ENCODE data around the gene GPR87. TPM values are rescaled to one million over a fixed set of nuclear protein-coding genes. Genes with fewer than 3 reads are reported as not detected.
A peak's percentile ranks its signal among the peaks of the same experiment; 100 is the strongest.

GPR87 gene, protein sequence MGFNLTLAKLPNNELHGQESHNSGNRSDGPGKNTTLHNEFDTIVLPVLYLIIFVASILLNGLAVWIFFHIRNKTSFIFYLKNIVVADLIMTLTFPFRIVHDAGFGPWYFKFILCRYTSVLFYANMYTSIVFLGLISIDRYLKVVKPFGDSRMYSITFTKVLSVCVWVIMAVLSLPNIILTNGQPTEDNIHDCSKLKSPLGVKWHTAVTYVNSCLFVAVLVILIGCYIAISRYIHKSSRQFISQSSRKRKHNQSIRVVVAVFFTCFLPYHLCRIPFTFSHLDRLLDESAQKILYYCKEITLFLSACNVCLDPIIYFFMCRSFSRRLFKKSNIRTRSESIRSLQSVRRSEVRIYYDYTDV
- total RNA-seq (2014; rRNA removed; shearing (Covaris generic)): 0.23 TPM in 1 of 2 replicates, not detected in the other

DNA sequence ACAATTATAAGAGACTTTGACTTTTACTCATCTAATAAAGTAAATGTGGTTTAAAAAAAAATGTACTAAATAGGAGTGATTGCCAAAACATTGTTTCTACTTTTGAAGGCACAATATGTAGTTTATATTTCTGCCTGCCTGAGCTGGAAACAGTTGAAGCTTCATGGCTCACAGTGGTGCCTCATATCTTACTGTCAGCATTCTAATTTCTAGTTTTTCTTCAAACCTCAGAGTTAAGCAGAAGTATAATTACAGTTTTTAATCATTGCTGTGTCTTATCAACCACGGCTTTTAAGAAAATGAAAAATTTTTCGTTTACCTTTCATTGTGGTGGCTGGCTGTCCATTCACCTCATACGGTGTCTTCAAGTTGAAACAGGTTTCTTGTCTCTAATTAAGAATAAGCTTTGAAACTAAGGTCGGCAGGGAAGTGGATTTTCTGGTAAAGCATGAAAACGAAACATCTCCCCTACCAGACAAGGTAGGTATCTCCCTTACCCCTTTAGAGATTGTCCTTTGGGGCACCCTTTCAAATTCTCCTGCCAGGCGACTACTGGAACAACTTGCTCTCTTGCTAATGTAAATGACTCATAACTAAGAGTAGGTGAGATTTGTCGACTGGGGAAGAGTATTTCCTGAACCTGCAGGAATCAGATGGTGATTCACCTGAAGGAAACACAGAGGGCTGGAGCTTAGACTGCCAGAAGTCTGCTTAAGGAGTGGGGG, at the start of gene GPR87:
TSS of gene GPR87 (minus strand) at position 554 of the 725 bp plus-strand sequence. CDS start 16,720 bp downstream, outside the sequence.
- DNase-seq (ENCODE audit: low spot score): no peak

DNA sequence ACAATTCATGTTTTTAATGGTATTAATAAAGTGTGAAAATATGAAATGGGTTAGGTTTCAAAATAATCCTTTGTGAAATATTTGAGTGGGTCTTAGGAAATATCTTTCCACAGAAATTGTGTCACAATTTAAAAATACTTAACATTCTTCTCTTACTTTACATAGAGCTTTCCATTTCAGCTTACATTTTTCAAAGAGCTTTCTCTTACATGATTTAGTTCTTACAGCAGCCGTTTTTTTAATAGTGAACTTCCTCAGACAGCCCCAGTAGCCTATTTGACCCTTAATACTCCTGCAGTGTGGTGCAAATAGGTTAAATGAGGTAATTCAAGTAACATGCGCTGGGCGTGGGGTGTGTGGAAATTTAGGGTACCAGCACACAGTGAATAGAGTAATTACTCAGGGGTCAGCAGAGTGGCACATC, 46.1 kb upstream of the GPR87 start:
- no peak for DNase-seq (ENCODE audit: low spot score)

DNA sequence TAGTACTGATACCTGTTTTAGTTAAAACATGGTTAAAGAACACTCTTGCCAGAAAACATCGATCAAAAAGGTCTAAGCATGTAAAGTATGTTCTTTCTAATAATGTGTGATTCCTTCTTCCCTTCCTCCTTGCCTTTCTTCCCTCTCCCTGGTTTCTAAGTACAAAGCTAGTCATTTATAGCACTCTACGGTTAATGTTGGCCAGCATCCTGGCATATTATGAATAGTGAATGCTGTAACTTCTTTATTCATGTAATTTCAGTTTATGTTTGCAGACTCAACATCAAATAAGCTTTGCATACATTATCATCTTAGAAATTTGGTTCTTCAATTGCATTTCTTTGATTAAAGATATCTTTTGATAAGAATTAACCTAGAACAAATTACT, 40.8 kb upstream of the GPR87 start:
- no peak for DNase-seq (ENCODE audit: low spot score)

DNA sequence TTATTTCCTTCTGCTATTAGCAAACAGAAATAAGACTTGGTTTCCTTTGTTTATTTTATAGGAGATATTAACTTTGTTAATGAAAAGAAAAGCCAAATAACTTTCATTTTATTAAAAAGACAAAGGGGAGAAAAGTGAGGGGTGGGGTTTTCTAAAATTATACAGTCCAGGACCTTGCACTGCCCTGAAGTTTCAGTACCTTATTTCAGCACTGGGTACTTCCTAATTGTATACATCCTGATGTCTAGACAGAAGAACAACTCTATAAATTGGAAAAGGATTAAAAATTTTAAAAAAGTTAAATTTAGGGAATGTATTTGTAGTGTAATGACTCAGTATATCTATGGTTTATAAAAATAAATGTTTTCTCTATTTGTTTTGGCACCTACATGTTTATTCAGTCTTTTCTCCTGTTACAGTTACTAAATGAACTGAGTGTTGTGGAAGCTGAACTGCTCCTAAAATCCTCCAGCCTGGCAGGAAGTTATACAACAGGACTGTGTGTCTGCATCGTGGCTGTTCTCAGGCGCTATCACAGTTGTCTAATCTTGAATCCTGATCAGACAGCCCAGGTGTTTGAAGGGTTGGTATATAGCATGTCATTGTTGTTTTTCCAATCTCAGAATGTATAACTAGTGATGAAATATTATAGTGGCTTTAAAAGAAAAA, 40.3 kb upstream of the GPR87 start:
- no peak for DNase-seq (ENCODE audit: low spot score)

DNA sequence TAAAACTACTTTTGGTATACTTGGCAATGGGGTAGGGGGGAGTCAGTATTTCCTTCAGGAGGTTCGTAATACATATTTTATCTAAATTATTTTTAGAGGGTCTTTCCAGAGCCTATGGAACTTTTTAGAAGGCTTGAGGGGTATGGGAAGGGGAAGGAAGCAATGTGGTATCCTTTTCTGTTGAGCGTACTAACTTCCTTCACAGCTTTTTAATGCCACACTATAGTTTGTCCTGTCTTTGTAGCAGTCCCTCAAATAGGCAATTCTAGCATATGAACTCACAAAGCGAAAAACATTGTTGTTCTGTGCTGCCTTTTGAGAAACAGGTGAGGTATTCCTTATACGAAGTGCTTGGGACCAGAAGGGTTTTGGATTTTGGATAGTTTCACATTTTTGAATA, 35.0 kb upstream of the GPR87 start:
- no peak for DNase-seq (ENCODE audit: low spot score)

DNA sequence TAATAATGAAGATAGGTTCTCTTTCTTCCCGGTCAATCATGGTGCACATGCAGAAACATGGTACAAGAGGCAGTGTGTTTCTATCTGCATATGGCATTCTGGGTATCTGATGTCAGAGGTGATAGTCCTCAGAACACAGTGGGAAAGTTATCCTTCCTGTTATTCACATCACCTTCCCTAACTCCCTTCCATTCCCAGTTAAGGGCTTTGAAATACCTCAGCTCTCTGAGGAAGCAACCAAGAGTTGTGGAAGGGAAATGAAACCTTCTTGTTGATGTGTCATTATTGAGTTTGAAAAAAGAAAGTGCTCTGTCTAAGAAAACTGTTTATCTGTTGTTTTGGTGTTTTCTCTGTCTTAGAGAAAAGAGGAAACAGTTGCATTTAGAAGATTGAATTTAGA, 34.6 kb upstream of the GPR87 start:
- DNase-seq (ENCODE audit: low spot score): no peak

DNA sequence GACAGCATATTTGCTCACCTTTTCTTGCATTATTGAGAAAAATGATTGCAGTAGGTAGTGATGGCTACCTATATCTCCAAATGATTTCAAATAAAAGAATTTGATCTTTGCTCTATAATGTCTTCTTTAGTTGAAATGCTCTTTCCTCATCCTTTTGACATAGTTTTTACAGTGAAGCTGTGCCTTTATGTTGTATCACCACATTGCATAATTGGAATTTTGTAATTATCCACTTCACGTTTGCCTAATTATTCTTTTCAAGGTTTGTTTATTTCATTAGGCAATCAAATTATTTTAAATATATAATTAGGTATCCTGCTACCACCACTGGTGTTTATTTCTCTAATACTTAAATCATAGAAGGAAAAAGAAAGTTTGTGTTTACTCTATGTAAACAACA, 34.0 kb upstream of the GPR87 start:
- DNase-seq (ENCODE audit: low spot score): no peak

DNA sequence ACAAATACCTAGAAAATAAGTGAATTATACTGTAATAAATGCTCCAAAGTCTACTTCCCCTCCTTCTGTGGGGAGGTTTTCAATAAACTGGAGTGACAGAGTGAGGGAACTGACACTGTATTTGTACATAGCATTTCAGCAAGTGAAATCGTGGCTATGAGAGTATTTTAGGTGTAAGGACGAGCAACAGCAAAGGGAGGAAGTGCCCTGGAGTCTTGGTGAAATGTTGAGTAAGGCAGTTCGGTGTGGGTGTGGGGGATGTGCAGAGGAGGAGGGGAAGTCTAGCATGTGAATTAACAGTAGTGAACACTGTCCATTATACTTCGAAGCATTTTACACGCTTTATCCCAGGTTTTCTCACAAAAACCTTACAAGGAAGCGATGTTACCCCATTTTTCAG, 30.8 kb upstream of the GPR87 start:
- no peak for DNase-seq (ENCODE audit: low spot score)

DNA sequence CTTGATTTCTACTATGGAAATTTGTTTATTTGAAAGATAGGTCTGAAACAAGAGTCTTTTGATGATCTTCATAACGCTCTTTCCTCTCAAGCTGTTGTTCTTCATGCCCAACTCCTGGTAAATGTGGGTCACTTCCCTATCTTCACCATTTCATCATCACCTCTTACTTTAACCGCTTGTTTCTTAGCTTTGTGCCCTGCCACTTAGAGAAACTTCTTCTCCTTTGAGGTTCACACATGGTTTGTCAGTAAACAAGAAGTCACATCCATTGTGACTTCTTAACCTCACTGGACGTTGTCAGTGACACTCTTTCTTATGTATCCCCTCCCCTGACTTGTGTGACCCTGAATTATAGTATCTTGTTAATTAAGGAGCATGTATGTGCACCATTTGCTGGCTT, 29.7 kb upstream of the GPR87 start:
- DNase-seq (ENCODE audit: low spot score): no peak

DNA sequence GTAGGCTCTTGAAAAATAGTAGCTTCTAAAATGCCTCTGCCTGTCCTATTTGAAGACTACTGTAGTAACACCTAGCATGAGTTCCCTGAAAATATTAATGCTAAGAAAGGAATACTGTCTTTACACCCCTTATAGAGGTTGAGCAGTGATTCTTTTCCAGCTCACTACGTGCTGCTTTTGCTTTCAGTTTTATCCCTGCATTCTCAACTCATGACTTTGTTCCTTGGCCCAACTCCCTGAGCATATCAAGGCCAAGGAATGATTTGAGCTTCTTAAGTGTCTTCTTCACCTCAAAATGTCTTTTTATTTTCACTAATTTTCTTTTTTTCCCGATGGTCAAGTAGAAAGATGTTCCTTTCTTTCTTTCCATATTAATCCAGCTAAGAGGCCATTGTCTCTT, 29.2 kb upstream of the GPR87 start:
- peak; percentile 36 for DNase-seq (ENCODE audit: low spot score)

DNA sequence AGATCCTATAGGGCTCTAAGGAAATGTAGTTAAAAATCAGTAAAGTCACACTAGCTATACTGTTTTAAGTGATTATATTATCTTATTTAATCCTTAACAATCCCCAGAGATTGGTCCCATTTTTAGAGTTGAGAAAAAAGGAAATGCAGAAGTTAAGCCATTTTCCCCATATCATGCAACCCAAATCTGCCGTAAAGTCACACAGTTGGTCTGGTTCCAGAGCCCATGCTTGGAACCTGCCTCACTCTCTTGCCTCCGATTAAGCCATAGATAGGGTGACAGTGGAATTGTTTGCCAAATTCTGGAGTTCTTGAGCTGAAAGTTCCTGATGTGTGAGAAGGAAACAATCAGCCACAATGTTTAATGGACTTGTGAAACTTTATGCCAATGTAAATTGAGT, 15.1 kb upstream of the GPR87 start:
- no peak for DNase-seq (ENCODE audit: low spot score)

DNA sequence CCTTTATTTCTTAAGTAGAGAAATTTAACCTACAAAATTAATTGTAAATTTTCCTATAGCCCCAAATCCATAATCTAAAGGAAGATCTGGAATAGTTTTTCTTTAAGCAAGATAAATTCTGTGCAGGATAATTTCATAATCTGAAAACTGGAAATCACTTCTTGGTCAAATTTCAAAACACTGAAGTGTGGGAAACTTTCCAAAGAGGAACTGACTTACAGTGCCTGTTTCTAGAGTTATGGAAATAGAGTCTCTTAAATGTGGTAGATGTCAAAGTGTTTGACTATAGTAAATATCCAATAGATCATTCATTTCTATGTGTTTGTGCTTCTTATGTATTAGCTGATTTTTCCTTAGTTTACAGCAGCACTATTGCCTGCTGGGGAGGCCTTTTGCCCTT, 14.3 kb upstream of the GPR87 start:
- DNase-seq (ENCODE audit: low spot score): no peak

DNA sequence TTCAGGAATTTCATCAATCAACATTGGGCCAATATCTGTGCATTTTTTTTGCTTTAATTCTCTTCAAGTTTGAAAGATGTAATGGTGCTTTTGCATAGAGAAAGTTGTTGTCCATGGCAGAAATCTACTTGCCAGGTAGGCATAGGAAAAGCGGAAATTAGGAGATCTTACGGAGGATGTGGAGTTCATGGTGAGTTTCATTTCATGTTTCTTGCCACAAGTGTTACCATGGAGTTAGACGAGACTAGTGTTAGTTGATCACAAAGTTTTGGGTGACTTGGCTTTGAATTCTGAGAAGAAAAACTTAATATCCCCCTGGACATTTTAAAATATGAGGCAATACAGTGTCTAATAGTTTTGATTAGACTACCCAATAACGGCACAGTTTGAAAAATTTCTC, 13.8 kb upstream of the GPR87 start:
- DNase-seq (ENCODE audit: low spot score): no peak

DNA sequence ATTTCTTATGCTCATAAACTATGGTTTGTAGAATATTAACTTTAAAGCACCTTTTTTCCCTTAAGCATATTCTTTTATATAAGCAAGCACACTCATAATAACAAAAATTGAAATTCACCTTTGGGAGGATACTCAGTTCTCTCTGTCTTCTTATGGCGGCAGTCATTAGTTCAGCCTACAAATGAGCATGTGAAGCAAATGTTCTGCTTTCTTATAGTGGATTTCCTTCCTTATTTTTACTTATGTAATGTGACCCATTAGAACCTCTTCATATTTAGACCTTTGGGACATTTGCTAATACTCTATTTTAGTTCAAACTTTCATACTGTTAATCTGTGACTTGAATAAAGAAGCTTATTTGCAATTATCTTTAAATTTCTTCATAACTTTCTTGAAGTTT, 12.7 kb upstream of the GPR87 start, which contains the start of gene P2RY13:
TSS of gene P2RY13 (minus strand) at position 187 of the 400 bp plus-strand sequence. CDS start at position 166, 21 bp downstream.
- DNase-seq (ENCODE audit: low spot score): no peak

DNA sequence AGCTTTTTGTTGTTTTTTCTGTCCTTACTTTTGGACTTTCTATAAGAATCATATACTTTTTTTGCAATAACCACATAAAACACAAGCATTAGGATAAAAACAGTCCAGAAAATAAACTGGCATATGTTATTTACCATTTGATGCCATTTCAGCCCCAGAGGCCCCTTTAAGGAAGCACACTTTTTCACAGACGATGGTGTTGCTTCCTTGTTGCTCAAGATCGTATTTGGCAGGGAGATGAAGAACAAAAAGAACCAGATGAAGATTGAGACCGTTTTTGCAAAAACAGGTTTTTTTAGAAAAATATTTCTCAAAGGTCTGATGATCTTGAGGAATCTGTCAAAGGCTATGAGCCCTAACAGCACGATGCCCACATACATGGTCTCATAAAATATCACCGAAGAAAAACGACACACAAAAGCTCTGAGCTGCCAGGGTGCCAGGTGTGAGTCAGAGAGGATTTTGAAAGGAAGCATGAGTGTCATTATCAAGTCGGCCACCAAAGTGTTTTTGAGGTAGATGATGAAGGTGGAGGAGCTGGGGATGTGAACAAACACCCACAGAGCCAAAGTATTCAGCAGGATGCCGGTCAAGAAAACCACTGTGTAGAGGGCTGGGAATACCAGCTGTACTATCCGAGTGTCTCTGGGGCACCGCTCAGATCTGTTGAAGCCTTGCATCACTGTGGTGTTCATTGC, 11.8 kb upstream of the GPR87 start:
- no peak for DNase-seq (ENCODE audit: low spot score)

DNA sequence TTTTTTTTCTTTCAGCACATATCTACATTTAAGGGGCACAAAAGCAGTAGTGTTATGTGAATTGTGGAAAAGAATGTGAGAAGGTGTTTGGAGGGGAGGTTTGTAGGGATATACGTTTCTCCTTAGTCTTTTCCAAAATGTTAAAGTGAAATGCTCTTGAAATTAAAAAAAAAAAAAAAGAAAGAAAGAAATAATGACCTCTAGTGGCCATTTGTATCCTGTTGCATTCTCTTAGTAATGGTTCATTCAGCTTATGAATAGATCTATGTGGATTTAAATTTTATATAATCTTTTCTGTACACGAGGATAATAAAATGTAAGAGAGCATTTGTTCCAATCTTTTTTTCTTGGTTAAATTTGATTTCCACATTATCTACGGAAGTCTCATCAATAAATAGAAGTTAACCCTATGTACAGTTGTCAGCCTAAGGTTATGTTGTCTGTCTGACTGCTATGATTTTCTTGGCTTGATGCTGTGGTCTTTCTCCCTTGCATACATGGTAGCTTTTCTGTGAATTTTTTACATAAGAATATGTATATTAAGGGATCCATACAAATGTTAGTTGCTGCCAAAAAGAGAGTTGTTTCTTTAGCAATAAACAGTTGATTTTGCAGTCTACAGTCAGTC, 11.1 kb upstream of the GPR87 start:
- DNase-seq (ENCODE audit: low spot score): no peak

DNA sequence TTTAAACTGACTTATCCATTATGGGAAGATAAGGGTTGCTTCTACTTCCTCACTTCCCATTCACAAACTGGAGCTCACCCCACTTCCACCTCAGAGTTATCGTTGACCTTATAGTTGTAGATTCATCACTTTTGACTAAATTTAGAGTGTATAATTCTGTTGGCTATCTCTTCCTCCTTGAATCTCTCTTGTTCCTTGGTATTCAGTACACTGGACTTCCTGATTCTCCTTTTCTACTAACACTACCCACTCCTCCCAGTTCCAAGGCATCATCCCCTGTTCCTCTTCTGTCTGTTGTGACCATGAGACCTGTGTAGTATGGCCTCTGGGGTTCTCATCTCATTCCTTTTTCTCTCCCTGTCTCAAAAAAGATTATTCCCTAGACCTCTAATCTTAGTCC, 5.9 kb upstream of the GPR87 start:
- no peak for DNase-seq (ENCODE audit: low spot score)

DNA sequence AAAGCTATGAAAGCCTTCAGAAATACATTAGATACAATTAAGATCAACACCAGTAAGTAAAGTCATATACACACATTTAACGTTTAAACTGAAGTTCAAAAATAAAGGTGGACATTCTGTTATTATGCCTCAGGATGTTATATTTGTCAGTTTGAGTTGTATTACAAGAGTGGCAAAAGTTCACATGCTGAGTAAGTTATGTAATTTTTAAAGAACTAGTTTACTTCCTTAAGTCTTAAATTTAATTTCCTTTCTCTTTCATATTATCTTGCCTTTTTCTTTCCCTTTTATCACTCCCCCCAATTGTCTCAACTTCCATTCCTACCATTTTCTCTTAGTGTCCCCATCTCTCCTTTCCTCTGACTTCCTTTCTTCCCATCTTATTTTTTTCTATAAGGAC, 4.9 kb upstream of the GPR87 start:
- no peak for DNase-seq (ENCODE audit: low spot score)

DNA sequence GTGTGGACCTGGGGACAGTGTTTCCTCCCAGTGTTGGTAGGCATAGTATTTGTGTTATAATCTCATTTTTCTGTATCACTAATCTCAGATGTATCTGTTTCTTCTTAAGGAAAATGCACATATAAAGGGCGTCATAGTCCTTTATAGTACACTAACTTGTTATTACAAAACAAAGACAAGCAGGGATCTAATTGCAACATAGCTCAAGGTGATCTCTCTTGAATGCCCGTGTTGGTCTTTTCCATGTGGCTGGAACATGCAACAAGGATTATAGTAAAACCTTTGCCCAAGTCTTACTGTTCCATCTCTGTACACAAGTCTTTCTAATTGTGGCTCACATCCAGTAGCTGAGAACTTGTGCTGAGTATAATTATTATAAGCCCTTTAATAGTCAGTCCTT, 3.5 kb upstream of the GPR87 start:
- no peak for DNase-seq (ENCODE audit: low spot score)

DNA sequence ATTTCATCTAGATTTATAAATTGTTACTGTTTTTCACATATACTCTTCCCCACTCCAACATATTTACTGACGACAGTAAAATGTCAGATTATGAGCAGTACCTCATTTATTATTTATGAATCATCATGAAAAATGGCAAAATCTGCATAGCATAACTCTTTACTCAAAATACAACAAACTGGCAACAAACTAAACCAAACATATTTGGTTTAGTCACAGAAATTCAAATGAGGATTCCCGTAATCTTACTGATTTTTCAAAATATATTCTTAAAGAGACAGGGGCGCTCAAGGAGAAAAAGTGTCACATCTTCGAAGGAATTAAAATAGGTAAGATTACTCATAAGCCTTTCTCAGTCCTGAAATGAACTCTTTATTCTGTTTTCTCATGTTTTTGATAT, 3.0 kb upstream of the GPR87 start:
- DNase-seq (ENCODE audit: low spot score): no peak

DNA sequence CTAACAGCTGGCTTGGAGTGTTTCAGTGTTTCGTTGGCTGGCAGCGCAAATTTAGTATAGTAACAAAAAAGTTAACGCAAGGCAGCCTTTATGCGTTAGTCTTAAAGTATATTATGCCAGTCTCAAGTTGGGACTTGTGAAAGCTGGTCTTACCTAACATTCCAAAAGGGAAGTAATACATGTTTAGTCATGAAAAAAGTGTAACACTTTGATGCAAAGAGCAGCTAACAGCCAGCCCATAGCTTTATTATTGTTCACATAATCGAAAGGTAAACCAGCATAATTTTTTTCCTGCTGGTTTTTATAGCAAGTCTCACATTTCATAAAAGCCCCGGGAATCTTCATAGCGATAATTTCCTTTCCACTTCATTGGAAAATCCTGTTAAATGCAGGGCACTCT, 2.4 kb upstream of the GPR87 start:
- DNase-seq (ENCODE audit: low spot score): no peak

DNA sequence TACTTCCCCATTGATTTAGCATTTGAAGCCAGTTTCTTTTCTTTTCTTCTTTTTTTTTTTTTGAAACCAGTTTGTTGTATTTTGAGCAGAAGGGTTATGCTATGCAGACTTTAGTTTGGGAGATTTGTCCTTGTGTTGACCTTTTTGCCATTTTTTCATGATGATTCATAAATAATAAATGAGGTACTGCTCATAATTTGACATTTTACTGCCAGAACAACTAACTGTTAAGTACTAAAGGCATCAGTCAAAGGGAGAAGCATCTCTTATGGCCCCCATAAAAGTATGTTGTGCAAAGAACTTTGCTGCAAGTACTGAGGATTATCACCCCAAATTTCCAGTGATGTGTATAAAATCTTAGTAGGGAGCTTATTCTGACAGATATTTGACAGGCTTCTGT, 1.7 kb upstream of the GPR87 start:
- DNase-seq (ENCODE audit: low spot score): no peak

All from H4 (cell line).